H9 (cell line): ENCODE results near the gene CFAP61. TPM values are rescaled to one million over a fixed set of nuclear protein-coding genes. Genes with fewer than 3 reads are reported as not detected.

Experiments
- DNase-seq: peaks from one replicate; pipeline ENCODE4 v3.0.0-alpha.2; 2017
- H2AFZ ChIP-seq: one replicate; pipeline ENCODE4 v1.6.1; 2013; ENCODE audit warnings: mild to moderate bottlenecking, low read length, control low read depth, moderate library complexity
- H2AK5ac ChIP-seq: 2 replicates; pipeline ENCODE4 v1.6.1; 2013; ENCODE audit warnings: low read length, control low read depth, mixed read lengths; ENCODE audit not compliant: insufficient read length
- H2BK120ac ChIP-seq: one replicate; pipeline ENCODE4 v1.6.1; 2013; ENCODE audit warnings: low read depth, mild to moderate bottlenecking, low read length, control low read depth, inconsistent platforms; ENCODE audit not compliant: poor library complexity, severe bottlenecking
- H2BK12ac ChIP-seq: 2 replicates; pipeline ENCODE4 v1.6.1; 2013; ENCODE audit warnings: low read length, control low read depth, mixed read lengths, low read depth; ENCODE audit not compliant: insufficient read length
- H2BK15ac ChIP-seq: 2 replicates; pipeline ENCODE4 v1.6.1; 2013; ENCODE audit warnings: low read depth, low read length, control low read depth
- H2BK20ac ChIP-seq: one replicate; pipeline ENCODE4 v1.6.1; 2013; ENCODE audit warnings: low read depth, mild to moderate bottlenecking, low read length, control low read depth, inconsistent platforms; ENCODE audit not compliant: poor library complexity, severe bottlenecking
- H2BK5ac ChIP-seq: 2 replicates; pipeline ENCODE4 v1.6.1; 2013; ENCODE audit warnings: low read length, control low read depth, mixed read lengths; ENCODE audit not compliant: insufficient read length
- H3K14ac ChIP-seq: 2 replicates; pipeline ENCODE4 v1.6.1; 2013; ENCODE audit warnings: low read length, control low read depth; ENCODE audit not compliant: insufficient read depth
- H3K18ac ChIP-seq: 2 replicates; pipeline ENCODE4 v1.6.1; 2013; ENCODE audit warnings: low read depth, mild to moderate bottlenecking, mixed read lengths, low read length, control low read depth; ENCODE audit not compliant: insufficient read length
- H3K23ac ChIP-seq: 2 replicates; pipeline ENCODE4 v1.6.1; 2013; ENCODE audit warnings: low read length, control low read depth, mixed read lengths, low read depth; ENCODE audit not compliant: insufficient read length
- H3K23me2 ChIP-seq: 2 replicates; pipeline ENCODE4 v1.6.1; 2013; ENCODE audit warnings: low read depth, mild to moderate bottlenecking, mixed read lengths, low read length, control low read depth; ENCODE audit not compliant: insufficient read length, poor library complexity, severe bottlenecking
- H3K27ac ChIP-seq: 2 replicates; pipeline ENCODE4 v1.5.1; 2013; ENCODE audit warnings: low read length, control low read depth, mixed read lengths, low read depth; ENCODE audit not compliant: insufficient read length
- H3K27me3 ChIP-seq: 2 replicates; pipeline ENCODE4 v1.6.1; 2013; ENCODE audit warnings: low read length, control low read depth, inconsistent platforms; ENCODE audit not compliant: insufficient read depth
- H3K4ac ChIP-seq: 2 replicates; pipeline ENCODE4 v1.6.1; 2013; ENCODE audit warnings: low read depth, mild to moderate bottlenecking, control low read depth, inconsistent platforms, low read length, moderate library complexity
- H3K4me1 ChIP-seq: 2 replicates; pipeline ENCODE4 v1.6.1; 2013; ENCODE audit warnings: low read length, control low read depth, inconsistent platforms; ENCODE audit not compliant: insufficient read depth
- H3K4me2 ChIP-seq: 2 replicates; pipeline ENCODE4 v1.6.1; 2013; ENCODE audit warnings: low read length, control low read depth, mixed read lengths; ENCODE audit not compliant: insufficient read length, insufficient read depth
- H3K56ac ChIP-seq: 2 replicates; pipeline ENCODE4 v1.6.1; 2013; ENCODE audit warnings: low read depth, mild to moderate bottlenecking, mixed read lengths, low read length, control low read depth; ENCODE audit not compliant: insufficient read length
- H3K79me1 ChIP-seq: 2 replicates; pipeline ENCODE4 v1.6.1; 2013; ENCODE audit warnings: low read depth, mild to moderate bottlenecking, moderate library complexity, low read length, control low read depth, inconsistent platforms; ENCODE audit not compliant: insufficient read depth, poor library complexity, severe bottlenecking
- H3K79me2 ChIP-seq: 2 replicates; pipeline ENCODE4 v1.6.1; 2013; ENCODE audit warnings: low read length, control low read depth, inconsistent platforms; ENCODE audit not compliant: insufficient read depth
- H3K9ac ChIP-seq: 2 replicates; pipeline ENCODE4 v1.6.1; 2013; ENCODE audit warnings: low read length, control low read depth, mixed read lengths; ENCODE audit not compliant: insufficient read length; ENCODE audit errors: extremely low read depth
- H3K9me3 ChIP-seq: one replicate; pipeline ENCODE4 v1.6.1; 2013; ENCODE audit warnings: low read depth, low read length, inconsistent platforms; ENCODE audit not compliant: control insufficient read depth
- H3T11ph ChIP-seq: one replicate; pipeline ENCODE4 v1.6.1; 2013; ENCODE audit warnings: mild to moderate bottlenecking, low read length, control low read depth, inconsistent platforms
- H4K20me1 ChIP-seq: one replicate; pipeline ENCODE4 v1.6.1; 2013; ENCODE audit not compliant: control insufficient read depth, insufficient read length, insufficient read depth
- H4K5ac ChIP-seq: 2 replicates; pipeline ENCODE4 v1.6.1; 2013; ENCODE audit warnings: low read depth, mild to moderate bottlenecking, mixed read lengths, low read length, control low read depth; ENCODE audit not compliant: insufficient read length
- H4K8ac ChIP-seq: replicated peaks from 2 replicates; pipeline ENCODE4 v1.6.1; 2013; ENCODE audit warnings: low read length, control low read depth, mixed read lengths, low read depth; ENCODE audit not compliant: insufficient read length
- H4K91ac ChIP-seq: 2 replicates; pipeline ENCODE4 v1.6.1; 2013; ENCODE audit warnings: low read depth, mild to moderate bottlenecking, moderate library complexity, mixed read lengths, low read length, control low read depth; ENCODE audit not compliant: insufficient read length
- H3K27ac Mint-ChIP-seq, 3 experiments: 2 replicates in 2 of 3; 3 replicates in 1 of 3; pipeline ENCODE4 v1.8.0; 2020 to 2021; ENCODE audit warnings: mixed read lengths in 3 of 3, mild to moderate bottlenecking in 1 of 3, moderate library complexity in 1 of 3
- H3K27me3 Mint-ChIP-seq: 2 replicates; pipeline ENCODE4 v1.8.0; 2021; ENCODE audit warnings: low read depth, mild to moderate bottlenecking, moderate library complexity, mixed read lengths
- H3K36me3 Mint-ChIP-seq, 3 experiments: 2 replicates in 2 of 3; 3 replicates in 1 of 3; pipeline ENCODE4 v1.8.0; 2020 to 2021; ENCODE audit warnings: low read depth in 3 of 3, mixed read lengths in 3 of 3; ENCODE audit not compliant: insufficient read depth in 1 of 3
- H3K4me1 Mint-ChIP-seq, 2 experiments: 2 replicates each; pipeline ENCODE4 v1.8.0; 2020; ENCODE audit warnings: mixed read lengths in 2 of 2
- H3K4me3 Mint-ChIP-seq, 2 experiments: 2 replicates in 1 of 2; 3 replicates in 1 of 2; pipeline ENCODE4 v1.8.0; 2020 to 2021; ENCODE audit warnings: mild to moderate bottlenecking in 2 of 2, mixed read lengths in 2 of 2, moderate library complexity in 1 of 2
- H3K9me3 Mint-ChIP-seq, 2 experiments: 2 replicates in 1 of 2; 3 replicates in 1 of 2; pipeline ENCODE4 v1.8.0; 2020; ENCODE audit warnings: mild to moderate bottlenecking in 2 of 2, mixed read lengths in 2 of 2, moderate library complexity in 1 of 2
- CTCF ChIP-seq: fragments of 200-600 bp; sonication (generic); conservative IDR thresholded peaks from 3 replicates; pipeline ENCODE4 v1.8.0; 2021; ENCODE audit warnings: antibody characterized with exemption, mild to moderate bottlenecking
- WGBS: extraction: QIAGEN DNeasy Blood & Tissue Kit; methylation state at CpG from one replicate; pipeline ENCODE4 v1.1.7; 2013; ENCODE audit warnings: missing lambda C conversion rate, low lambda C conversion rate, mixed read lengths; ENCODE audit not compliant: insufficient read length; ENCODE audit errors: extremely low coverage; 5-methylcytosine and 5-hydroxymethylcytosine counted together
- total RNA-seq: library from RNA; stranded (reverse); gene quantifications from 2 replicates; pipeline ENCODE4 v1.2.1, GENCODE V29; 2021

Gene CFAP61
- total RNA-seq, 1 experiment from 2014 or later, result 0.44 TPM

- Mint-ChIP-seq H3K9me3 (no peaks in the 10 kb centered on the region), H3K4me3 (no peak overlapping the region), H3K27me3 (peaks cover 2% of the 10 kb centered on the region), H3K27ac (peak overlapping the region in 2 of 3 experiments; percentile 44 to 68; a peak in 2 of 7 replicates), H3K36me3 (peaks cover 0 to 6% (median 0%) of the 10 kb centered on the region in 3 experiments; a peak in 2 of 7 replicates), H3K4me1 (peaks cover 13 to 22% of the 10 kb centered on the region in 2 experiments)
- Histone ChIP-seq H3K4ac (no peak overlapping the region), H2AFZ (no peak overlapping the region), H3K18ac (no peak overlapping the region), H2BK5ac (no peak overlapping the region), H4K8ac (no peak overlapping the region), H2BK15ac (no peak overlapping the region), H2BK120ac (no peak overlapping the region), H4K20me1 (no peaks in the 10 kb centered on the region), H2BK20ac (no peak overlapping the region), H4K91ac (no peak overlapping the region), H3K9ac (no peak overlapping the region), H2BK12ac (no peak overlapping the region), H4K5ac (no peak overlapping the region), H3T11ph (no peak overlapping the region), H3K79me2 (no peaks in the 10 kb centered on the region), H3K79me1 (no peaks in the 10 kb centered on the region), H3K56ac (no peak overlapping the region), H3K9me3 (no peaks in the 10 kb centered on the region), H3K23ac (no peak overlapping the region), H2AK5ac (no peak overlapping the region), H3K14ac (no peak overlapping the region), H3K27ac (no peak overlapping the region), H3K4me2 (no peak overlapping the region), H3K27me3 (no peaks in the 10 kb centered on the region), H3K23me2 (no peaks in the 10 kb centered on the region), H3K4me1 (no peaks in the 10 kb centered on the region)
- DNase-seq, result peak; percentile 46
- TF ChIP-seq CTCF, result no peak
- WGBS, result no CpG with 5 or more reads among the region's 29 CpGs
Measured at GRCh38 chr20:20395903-20396568, 343.7 kb downstream of the CFAP61 start.
